Colonic mucosa (tissue), 4 donors: ENCODE results near the gene INAVA. TPM values are rescaled to one million over a fixed set of nuclear protein-coding genes. Genes with fewer than 3 reads are reported as not detected.
"Not testable (repeated sequence)": the region's sequence is repeated elsewhere in the genome, so short reads cannot be mapped to it uniquely, and the experiment has no call there.

ENCODE experiments used
- DNase-seq: peaks from one replicate; pipeline ENCODE4 v3.0.0-alpha.2; 2020
- H3K27ac ChIP-seq: fragments of 200-600 bp; one replicate; pipeline ENCODE4 v1.8.0; 2021
- H3K27me3 ChIP-seq: fragments of 200-600 bp; one replicate; pipeline ENCODE4 v1.8.0; 2021
- H3K36me3 ChIP-seq: fragments of 200-600 bp; one replicate; pipeline ENCODE4 v1.8.0; 2021
- H3K4me1 ChIP-seq: fragments of 200-600 bp; one replicate; pipeline ENCODE4 v1.8.0; 2021; ENCODE audit warnings: mild to moderate bottlenecking
- H3K4me3 ChIP-seq: fragments of 200-600 bp; one replicate; pipeline ENCODE4 v1.8.0; 2021
- H3K9ac ChIP-seq, 2 donors: one replicate each; pipeline ENCODE4 v1.7.0; 2013; ENCODE audit warnings: control low read depth in 2 of 2, low read depth in 2 of 2, low read length in 2 of 2
- H3K9me3 ChIP-seq: fragments of 200-600 bp; one replicate; pipeline ENCODE4 v1.8.0; 2021
- CTCF ChIP-seq: fragments of 200-600 bp; IDR thresholded peaks from one replicate; pipeline ENCODE4 v1.8.0; 2022; ENCODE audit warnings: antibody characterized with exemption, mild to moderate bottlenecking
- intact Hi-C: fragments of 100-400 bp; cut with DNase I; formaldehyde crosslinking; loops from one replicate; pipeline ENCODE4 v1.14.1; 2022
- total RNA-seq, 2 donors: library from RNA; stranded (reverse); fragmentation: NEBNext Ultra II Directional in 1 of 2; extraction: Animal tissue kit (Norgen Biotek cat#: 25700) in 1 of 2; gene quantifications; one replicate each; pipeline ENCODE4 v1.2.1, GENCODE V29; 2021
- donor health status: healthy.
- donor health status: DM: no; HTN: no; CAD: no.
- donor health status: DM: no; HTN: no; CAD: no.

Gene INAVA
- total RNA-seq, 2 donors from 2014 or later: 127 to 167 TPM

DNA sequence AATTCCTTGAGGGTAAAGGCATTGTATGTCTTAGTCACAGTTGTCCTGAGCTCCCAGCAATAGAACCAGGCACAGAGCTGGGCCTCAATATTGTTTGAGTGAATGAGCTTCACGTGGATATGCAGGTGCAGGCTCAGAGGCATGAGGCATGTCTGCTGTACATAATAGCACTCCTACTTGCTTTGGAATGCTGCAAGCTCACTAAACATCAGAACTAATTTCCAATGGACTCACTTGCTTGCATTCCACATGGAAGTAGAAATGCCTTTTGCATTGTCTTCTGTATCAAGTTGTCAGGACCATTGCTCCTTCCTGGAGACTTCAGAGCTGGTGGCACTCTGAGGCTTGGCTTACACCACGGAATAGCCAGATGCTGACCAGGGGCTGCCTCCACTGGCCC is 37.1 kb downstream of the INAVA start:
- no peak overlapping the region for H3K27ac ChIP-seq
- H3K9ac ChIP-seq: no peak overlapping the region
- H3K36me3 ChIP-seq: no peaks in the 10 kb centered on the region
- intact Hi-C loops: no loop called here
- H3K4me1 ChIP-seq: no peaks in the 10 kb centered on the region
- no peak for TF ChIP-seq CTCF
- no peak for DNase-seq
- H3K9me3 ChIP-seq: no peaks in the 10 kb centered on the region
- no peaks in the 10 kb centered on the region for H3K27me3 ChIP-seq
- no peak overlapping the region for H3K4me3 ChIP-seq

DNA sequence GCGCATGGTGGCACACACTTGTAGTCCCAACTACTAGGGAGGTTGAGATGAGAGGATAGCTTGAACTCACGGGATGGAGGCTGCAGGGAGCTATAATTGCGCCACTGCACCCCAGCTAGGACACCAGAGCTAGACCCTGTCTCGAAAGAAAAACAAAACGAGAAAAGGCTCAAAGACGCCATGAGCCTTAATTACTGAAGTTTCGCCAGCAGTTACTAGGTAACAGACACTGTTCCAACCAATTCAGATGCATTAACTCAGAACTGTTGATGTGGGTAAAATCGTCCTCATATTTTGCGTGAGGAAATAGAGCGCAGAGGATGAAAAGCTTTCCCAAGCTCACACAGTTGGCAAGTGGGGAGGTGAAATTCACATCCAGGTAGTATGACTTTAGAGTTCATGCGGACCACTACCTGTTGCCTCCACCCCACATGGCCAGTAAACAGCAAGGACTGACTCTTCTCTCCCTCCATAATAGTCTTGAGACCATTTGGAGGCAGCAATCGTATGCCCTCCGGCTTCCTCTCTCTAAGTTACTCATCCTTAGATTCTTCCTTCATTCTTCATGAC is 40.1 kb downstream of the INAVA start:
- Histone ChIP-seq H3K9me3 (no peaks in the 10 kb centered on the region), H3K27ac (no peak overlapping the region), H3K9ac (no peak overlapping the region), H3K27me3 (no peaks in the 10 kb centered on the region), H3K4me3 (no peak overlapping the region), H3K4me1 (no peaks in the 10 kb centered on the region), H3K36me3 (no peaks in the 10 kb centered on the region)
- intact Hi-C loops: no loop called here
- no peak for DNase-seq
- no peak for TF ChIP-seq CTCF

- DNase-seq, H3K4me3 ChIP-seq, H3K9ac ChIP-seq, H3K27ac ChIP-seq, H3K36me3 ChIP-seq, H3K9me3 ChIP-seq, H3K27me3 ChIP-seq, H3K4me1 ChIP-seq, intact Hi-C loops: not testable (repeated sequence)
Observed at GRCh38 chr1:200935286-200935962, 40.7 kb downstream of the INAVA start.

DNA sequence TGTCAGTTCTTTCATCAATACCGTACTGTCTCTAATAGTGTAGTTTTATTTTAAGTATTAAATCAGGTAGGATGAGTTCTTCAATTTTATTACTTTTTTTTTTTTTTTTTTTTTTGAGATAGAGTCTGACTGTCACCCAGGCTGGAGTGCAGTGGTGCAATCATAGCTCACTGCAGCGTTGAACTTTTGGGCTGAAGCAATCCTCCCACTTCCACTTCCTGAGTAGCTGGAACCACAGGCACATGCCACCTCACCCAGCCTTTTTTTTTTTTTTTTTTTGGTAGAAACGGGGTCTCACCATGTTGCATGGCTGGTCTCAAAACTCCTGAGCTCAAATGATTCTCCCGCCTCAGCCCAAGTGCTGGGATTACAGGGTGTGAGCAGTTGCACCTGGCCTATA is 44.3 kb downstream of the INAVA start:
- intact Hi-C loops: no loop called here
- no peak overlapping the region for H3K9ac ChIP-seq
- H3K9me3 ChIP-seq: no peaks in the 10 kb centered on the region
- H3K4me3 ChIP-seq: no peak overlapping the region
- no peaks in the 10 kb centered on the region for H3K27me3 ChIP-seq
- no peak for DNase-seq
- TF ChIP-seq CTCF: no peak
- no peaks in the 10 kb centered on the region for H3K4me1 ChIP-seq
- no peak overlapping the region for H3K27ac ChIP-seq
- no peaks in the 10 kb centered on the region for H3K36me3 ChIP-seq

DNA sequence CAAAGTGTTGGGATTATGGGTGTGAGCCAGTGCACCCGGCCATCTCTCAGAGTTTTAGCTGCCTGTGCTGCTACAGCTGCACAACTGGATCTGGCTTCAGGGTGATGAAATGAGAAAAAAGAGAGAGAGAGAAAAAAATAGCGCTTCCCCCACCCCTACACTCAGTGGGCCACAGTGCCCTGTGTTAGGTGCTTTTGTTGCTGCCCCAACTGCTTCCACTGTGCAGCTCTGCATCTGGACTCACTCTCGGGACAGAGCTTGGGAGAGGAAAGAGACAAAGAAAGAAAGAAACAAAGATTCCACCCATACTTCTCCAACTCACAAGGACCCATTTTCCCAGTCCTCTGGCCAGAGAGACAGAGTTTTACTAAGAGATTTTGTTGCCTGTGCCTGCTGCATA is 50.4 kb downstream of the INAVA start:
- Histone ChIP-seq H3K27ac (no peak overlapping the region), H3K4me1 (no peaks in the 10 kb centered on the region), H3K4me3 (no peak overlapping the region), H3K27me3 (no peaks in the 10 kb centered on the region), H3K36me3 (no peaks in the 10 kb centered on the region), H3K9me3 (no peaks in the 10 kb centered on the region), H3K9ac (no peak overlapping the region)
- TF ChIP-seq CTCF: no peak
- intact Hi-C loops: no loop called here
- DNase-seq: no peak

DNA sequence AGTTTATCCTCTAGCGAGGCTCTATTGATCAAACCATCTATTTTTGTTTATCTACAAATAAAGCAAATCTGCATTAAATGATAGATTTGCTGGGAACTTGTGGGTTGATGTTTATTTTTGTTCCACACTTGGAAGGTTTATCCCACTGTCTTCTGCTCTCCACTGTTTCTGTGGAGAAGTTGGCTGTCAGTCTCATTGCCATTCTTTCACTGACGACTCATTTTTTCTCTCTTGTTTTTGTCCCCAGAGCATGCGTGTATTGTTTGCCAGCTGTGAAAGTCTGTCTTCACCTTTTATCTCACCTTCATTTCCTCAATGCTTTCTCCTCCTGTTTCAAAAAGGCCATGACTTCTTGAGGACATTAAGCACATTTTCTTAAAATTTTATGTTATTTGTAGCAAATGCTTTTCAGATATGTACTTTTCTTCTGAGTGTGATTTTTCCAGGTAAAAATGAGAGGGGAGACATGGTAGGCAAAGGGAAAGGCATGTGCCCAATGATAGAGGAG is 52.4 kb downstream of the INAVA start:
- H3K36me3 ChIP-seq: no peaks in the 10 kb centered on the region
- no peak overlapping the region for H3K27ac ChIP-seq
- intact Hi-C loops: no loop called here
- H3K27me3 ChIP-seq: no peaks in the 10 kb centered on the region
- DNase-seq: no peak
- H3K4me1 ChIP-seq: no peaks in the 10 kb centered on the region
- H3K4me3 ChIP-seq: no peak overlapping the region
- no peaks in the 10 kb centered on the region for H3K9me3 ChIP-seq
- TF ChIP-seq CTCF: no peak
- no peak overlapping the region for H3K9ac ChIP-seq
